Right lobe of liver (tissue), 4 donors: ENCODE results near the gene UNC13D.

Experiments used
- POLR2A ChIP-seq: fragments of 450-650 bp; IDR thresholded peaks from one replicate; pipeline ENCODE4 v1.6.1; 2017; ENCODE audit warnings: antibody characterized with exemption, mild to moderate bottlenecking
- TF ChIP-seq, protein P1 (sequence below), 4 donors: fragments of 200-600 bp in 3 of 4; fragments of 450-650 bp in 1 of 4; IDR thresholded peaks; one replicate each; pipeline versions ENCODE4 v1.5.1 to v1.8.0; 2016 to 2022; ENCODE audit warnings: antibody characterized with exemption in 4 of 4, mild to moderate bottlenecking in 2 of 4
- donor health status: DM: no; HTN: no; CAD: no.
- donor health status: DM: no; HTN: no; CAD: no.
- donor health status: DM: no; HTN: yes; CAD: no.

DNA sequence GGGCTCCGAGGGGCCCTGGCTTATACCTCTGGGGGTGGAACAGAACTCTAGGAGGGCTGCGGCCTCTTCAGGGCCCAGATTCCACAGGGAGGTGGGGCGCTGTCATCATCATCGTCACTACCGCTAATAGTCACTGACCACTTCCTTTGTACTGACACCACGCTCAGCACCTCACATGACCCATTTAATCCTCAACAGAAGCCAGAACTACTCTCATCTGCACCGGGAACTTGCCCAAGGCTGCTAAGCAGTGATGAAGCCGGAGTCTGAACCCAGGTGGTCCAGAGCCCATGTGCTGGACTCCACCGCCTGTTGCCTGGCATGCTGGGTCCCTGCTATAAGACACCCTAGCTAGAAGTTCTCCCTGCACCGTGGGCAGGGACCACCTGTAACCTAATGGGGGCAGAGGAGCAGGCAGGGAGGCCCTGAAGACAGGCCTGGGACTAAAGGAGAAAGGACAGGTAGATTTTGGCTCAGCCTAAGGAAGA, 12.0 kb downstream of the UNC13D start:
- no peak for TF ChIP-seq POLR2A
- TF ChIP-seq, protein P1, sequence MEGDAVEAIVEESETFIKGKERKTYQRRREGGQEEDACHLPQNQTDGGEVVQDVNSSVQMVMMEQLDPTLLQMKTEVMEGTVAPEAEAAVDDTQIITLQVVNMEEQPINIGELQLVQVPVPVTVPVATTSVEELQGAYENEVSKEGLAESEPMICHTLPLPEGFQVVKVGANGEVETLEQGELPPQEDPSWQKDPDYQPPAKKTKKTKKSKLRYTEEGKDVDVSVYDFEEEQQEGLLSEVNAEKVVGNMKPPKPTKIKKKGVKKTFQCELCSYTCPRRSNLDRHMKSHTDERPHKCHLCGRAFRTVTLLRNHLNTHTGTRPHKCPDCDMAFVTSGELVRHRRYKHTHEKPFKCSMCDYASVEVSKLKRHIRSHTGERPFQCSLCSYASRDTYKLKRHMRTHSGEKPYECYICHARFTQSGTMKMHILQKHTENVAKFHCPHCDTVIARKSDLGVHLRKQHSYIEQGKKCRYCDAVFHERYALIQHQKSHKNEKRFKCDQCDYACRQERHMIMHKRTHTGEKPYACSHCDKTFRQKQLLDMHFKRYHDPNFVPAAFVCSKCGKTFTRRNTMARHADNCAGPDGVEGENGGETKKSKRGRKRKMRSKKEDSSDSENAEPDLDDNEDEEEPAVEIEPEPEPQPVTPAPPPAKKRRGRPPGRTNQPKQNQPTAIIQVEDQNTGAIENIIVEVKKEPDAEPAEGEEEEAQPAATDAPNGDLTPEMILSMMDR (IDR thresholded peaks at IDR 0.05), result no peak
